SKM-1 (cell line): ENCODE data around the gene MAP2K6.
"Not testable (repeated sequence)": the region's sequence is repeated elsewhere in the genome, so short reads cannot be mapped to it uniquely, and the experiment has no call there.

Experiments used
- DNase-seq: peaks from one replicate; lab custom pipeline; 2025; ENCODE audit not compliant: unreplicated experiment; lab: John Stamatoyannopoulos, UW

MAP2K6 gene

DNA sequence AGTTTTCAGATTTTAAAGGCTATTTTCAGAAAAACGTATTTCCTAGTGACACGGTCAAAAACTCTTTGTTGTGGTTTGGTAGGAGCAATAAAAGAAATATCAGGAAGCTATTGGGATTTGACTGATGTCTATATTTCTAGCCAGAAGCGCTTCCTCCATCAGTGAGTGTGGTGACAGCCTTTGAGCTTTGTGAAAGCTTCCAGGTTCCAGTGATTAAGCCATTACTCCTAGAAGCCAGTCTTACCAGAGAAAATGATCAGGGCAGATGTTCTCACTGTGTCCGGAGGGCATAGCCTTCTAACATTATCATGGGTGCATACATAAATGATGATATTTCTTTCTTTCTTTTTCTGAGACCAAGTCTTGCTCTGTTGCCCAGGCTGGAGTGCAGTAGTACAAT, 39.6 kb downstream of the MAP2K6 start:
- no peak for DNase-seq

DNA sequence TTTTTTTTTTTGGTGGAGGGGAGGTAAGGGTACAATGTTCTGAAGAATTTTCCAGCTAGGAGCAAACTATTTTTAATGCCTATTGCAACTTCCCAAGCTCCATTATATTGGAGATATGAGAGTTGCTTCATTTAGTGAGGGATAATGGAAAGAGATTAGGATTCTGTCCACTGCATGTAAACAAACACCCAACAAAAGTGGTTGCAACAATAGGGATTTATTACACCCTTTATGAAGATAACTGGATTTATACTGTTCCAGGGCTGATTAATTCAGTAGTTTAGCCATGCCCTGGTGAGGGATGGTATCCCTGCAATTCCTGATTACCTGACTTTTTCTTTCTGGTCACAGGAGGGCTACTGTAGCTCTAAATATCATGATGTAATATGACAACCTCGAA, 40.5 kb downstream of the MAP2K6 start:
- DNase-seq, result no peak

DNA sequence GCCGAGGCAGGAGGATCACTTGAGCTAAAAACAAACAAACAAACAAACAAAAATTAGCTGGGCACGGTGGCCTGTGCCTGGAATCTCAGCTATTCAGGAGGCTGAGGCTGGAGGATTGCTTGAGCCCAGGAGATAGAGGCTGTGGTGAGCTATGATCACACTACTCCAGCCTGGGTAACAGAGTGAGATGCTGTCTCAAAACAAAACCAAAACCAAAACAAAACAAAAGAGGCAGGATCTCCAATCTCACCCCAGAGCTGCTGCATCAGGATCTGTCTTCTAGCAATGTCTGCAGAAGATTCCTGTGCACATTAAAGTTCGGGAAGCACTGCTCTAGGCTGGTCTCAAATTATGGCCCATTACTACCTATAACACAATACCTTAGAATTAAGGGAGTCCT, 43.1 kb downstream of the MAP2K6 start:
- no peak for DNase-seq

DNA sequence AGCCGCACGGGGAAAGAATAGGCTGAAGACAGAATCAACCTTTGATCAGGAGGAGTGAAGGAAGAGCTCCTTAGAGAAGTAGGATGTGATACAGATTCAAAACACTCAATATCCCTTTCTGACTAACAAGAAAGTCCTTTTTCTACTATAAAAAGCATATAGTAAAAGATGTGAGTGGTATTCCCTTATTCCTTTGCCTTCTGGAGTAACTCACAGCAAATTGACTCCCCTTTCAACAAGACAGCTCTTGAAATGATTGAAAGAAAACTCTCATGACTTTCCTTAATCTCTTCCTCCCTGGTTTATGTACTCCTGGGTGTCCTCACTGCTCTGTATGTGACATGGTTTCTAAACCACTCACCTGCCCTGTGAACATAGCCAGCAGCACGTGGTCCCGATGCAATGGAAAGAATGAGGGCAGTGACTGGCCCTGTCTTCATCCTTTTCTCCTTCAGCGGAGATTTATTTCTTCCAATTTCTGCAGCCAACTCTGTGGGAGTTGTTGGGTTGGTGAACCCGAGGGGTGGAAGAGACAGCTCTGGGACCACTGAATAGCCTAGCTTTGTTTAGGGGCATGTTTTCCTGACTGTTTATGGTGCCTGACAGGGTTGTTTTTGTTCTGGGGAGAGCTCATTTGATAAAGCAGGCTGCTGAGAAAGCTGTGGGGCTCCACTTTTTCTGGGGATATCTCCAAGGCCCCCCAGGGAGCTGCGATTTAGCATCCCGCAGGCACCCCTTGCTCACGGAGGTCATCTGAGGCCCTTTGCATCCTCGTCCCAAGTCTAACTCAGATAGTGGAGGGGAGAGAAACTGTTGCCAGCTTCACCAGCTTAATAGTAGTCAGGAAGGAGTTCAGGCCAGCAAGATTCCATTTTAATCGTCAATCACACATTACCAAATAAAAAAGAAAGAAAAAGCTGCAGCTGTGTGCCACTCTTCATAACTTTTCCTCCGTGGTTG, 46.7 kb downstream of the MAP2K6 start:
- no peak for DNase-seq

DNA sequence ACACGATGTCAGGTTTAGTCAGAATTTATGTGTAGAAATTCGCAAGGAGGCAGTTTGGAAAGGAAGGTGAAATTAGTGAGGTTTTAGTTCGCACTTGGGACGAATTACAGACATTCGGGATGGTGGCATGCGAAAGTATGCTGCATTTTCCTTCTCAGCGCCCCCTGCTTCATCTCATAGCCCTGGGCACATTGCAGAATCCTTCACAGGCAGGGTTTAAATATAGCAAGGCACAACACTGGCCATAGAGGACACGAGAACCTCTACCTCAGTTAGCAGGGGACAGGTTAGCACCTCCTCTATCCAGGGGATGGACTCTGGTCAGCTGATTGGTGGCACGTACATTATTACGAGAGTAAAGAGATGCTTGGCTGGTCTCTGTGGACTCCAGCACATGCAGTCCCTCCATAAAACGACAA, 47.5 kb downstream of the MAP2K6 start:
- DNase-seq, result no peak

DNA sequence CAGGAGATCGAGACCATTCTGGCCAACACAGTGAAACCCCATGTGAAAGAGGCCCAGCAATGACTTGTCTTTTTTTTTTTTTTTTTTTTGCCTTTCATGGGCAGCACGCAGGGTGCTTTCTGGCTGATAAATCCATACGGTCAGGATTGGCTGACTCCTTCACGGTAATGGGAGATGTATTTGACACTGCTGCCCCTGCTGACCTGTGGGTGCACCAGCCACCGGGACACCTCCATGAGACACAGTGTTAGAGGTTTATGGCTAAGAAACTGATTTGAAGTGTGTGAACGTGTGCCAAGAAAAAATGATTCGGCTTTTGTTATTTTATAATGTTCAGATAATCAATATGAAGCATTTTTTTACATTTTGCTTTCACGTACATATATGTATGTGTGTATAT, 48.4 kb downstream of the MAP2K6 start:
- no peak for DNase-seq

DNA sequence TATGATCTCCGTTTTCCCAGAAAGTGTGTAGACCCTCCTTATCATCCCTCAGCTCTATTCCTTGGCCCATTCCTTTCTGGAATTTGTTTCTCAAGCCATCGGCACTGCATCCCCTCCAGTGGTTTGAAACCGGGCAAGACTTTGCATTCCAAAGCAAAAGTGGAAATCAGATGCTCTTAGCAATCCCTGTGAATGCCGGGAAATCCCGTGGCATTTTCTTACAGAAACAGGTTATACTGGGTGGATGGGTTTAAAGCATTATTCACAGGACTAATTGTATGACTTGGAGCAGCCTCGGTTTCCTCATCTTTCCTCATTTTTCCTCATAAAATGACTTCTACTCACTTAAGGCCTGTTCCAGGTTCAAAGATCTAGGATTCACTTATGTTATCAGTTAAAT, 52.0 kb downstream of the MAP2K6 start:
- DNase-seq, result no peak

DNA sequence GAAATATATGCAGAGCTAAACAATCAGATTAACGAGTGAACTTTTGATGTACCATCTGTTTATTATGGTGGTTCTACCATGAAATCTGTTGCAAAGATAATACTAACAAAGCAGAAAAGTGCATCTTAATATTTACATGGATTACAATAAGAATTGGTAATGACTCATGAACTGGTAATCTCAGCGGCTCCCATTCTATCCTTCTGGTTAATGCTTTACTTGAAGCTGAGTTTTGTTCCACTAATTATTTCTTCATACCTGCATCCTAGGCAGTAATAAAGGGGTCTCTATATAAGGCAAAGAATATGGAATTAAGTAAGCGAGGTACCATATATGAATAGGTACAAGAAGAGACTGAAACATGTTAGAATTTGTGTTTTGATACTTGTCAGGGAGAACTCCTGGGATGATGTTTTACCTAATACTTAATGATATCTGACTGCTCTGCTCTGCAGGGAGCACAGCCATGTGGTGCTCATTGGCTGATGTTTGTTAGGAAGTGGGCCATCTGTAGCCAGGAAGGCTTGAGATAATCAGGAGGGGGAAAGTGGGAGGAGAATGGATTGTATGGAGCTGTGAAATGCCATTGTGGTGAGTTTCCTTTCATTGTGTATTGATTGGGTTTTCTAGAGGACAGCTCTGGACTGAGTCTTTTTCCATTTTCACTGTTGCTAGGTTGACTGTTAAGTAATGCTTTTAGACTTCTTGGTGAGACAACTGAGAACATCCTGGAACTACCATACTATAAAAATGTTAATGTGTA, 52.6 kb downstream of the MAP2K6 start:
- no peak for DNase-seq

DNA sequence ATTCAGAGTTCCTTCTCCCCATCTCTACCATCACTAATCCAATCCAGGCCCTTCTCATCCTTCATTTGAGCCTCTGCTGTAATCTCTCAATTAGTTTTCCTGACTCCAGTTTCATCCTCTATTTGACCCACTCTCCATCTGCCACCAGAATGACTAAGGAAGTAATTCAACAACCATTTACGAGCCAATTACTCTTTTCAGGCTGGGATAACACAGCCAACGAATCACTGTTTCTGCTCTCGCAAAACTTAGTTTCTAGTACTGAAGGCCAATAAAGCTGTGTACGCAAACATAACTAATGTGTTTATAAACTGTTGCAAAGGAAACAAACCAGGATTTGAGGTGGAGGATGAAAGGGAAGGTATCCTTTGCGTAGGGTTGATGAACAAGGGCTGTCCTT, 53.7 kb downstream of the MAP2K6 start:
- DNase-seq, result no peak

DNA sequence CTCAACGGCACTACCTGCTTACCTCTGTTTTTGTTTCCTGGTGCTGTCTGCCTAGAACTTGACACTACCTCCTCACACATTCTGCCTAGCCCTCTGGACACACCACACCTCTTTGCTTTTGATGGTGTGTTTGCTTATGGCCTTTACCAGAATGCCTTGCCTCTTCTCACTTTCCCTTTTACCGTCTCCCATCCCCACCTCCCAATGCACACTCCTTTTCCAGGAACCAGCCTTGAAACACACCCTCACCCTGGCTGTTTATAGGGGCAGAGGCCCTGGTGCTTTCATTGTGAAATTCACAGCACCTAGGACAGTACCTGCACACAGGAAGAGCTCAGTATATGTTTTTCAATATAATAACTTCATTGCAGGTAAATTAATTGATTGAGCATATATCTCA, 56.2 kb downstream of the MAP2K6 start:
- DNase-seq, result no peak

DNA sequence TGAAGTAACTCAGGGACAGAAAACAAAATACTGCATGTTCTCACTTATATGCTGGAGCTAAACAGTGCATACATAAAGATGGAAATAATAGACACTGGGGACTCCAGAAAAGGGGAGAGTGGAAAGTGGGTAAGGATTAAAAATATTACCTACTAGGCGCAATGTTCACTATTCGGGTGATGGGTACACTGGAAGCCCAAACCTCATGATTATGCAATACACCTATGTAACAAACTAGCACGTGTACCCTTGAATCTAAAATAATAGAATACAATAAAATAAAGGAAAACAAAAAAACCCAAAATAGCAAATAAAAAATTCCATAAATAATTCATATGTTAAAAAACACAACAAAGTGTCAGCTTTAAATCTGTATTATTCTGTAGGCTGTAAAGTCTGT, 56.9 kb downstream of the MAP2K6 start:
- DNase-seq, result no peak

DNA sequence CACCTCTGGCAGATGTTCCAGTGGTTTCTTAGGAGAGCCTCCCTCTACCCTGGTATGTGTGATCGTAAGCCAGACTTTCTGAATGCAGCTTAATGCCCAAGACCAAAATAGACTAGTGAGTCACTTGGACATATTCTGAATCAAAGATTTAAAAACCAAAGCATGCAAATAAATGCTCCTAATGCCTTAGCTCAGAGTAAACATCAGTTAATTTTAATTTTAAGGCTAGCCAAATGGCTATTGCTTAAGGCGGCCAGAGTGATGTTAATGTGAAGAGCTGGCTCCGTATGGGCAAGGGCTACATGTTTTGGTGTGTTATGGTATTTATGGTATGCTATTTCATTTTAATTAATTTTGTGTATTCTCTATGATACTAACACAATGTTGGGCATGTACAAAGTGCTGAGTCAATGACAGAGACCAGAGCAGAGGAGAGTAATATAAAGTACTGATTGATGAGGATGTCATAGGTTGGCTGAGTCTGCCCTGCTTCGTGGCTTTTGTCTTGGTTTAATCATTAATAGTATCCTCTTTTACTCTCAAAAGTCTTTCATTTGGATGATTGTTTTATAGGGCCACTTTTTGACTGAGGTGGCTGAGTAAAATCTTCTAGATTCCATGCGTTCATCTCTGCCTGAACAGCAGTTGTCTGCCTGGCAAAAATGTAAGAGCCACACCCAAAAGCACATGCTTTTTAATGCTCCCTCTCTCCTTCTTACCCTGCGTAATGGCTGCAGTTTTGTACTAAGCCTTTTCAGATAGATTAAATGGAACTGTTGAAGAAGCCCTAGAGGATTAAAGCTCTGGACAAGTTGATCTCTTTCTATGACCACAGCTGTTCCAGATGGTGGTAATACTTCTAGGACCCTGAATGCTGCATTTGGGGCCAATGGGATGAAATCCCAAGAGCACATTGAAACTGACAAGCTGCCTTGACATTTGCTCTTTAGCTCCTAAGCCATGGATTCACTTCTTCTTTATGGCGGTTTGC, 59.6 kb downstream of the MAP2K6 start:
- no peak for DNase-seq

DNA sequence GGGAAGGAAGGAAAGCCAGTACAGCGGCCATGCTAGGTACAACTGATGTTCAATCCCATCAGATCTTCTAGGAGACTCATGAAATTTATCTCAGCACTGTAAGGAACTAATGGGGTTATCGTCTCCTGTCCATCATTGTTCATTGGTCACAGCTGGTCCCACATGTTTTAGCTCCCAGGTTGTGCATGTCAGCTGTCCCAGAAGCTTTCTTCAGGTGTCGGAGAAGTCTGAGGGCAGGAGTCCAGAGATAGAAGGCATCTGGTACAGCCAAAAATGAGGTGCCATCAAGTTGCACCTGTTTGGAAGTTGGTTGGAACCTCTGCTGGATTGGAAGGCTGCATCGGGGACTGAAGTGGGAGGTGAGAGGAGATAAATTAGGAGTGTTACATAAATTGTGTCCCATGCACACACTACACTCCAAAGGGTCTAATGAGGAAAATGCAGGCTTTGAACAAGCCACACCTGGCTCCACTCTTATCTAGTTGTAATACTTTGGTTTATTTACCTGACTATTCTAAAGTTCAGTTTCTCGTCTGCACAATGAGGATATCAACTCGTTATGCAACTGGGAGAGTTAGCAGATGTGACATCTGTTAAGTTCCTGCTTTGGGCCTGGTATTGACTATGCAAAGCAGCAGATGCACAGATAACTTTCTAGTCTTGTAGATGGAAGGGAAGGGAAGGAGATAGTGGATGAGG, 62.9 kb downstream of the MAP2K6 start:
- DNase-seq, result no peak

DNA sequence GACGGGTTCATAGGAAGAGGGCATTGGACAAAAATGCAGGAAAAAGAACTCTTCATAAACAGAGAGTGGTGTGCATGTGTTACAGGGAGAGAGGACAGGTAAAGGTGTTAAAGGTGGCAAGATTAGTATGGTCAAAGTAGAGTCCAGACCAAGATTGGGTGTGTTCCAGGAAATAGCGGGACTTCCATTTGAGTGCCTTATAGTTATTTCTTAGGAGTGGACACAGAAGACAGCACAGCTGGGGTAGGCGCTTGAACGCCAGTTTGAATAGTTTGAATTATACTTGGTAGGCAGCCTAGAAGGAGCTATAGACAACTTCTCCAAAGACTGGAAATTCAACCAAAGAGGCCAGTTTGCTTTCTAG, 63.4 kb downstream of the MAP2K6 start:
- no peak for DNase-seq

DNA sequence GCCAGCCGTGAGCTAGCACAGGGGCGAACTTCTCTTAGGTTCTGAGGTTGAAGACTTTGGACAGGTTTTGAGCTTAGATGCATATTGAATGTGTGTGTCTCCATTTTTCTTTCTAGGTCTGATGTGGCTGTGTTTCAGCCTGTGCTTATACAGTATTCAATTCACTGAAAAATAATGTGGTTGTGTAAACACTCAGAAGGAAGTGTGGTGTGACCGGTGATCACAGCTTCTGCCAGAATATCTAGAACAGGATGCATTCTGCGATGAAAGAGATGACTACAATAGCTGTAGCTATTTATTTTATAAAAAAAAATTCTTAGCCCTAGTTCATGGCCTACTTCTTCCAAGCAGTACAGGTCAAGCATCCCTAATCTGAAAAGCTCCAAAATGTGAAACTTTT, 64.4 kb downstream of the MAP2K6 start:
- DNase-seq, result no peak

DNA sequence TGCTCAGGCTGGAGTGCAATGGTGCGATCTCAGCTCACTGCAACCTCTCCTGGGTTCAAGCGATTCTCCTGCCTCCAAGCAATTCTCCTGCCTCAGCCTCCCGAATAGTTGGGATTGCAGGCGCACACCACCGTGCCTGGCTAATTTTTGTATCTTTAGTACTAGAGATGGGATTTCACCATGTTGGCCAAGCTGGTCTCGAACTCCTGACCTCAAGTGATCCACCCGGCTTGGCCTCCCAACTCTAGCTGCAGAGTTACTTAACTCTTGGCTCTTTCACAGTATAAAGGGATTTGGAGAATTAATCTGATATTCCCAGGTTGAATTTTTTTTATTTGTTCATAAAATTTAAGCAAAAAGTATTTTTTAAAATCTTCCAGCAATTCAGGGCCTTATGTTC, 65.3 kb downstream of the MAP2K6 start:
- not testable (repeated sequence) for DNase-seq

DNA sequence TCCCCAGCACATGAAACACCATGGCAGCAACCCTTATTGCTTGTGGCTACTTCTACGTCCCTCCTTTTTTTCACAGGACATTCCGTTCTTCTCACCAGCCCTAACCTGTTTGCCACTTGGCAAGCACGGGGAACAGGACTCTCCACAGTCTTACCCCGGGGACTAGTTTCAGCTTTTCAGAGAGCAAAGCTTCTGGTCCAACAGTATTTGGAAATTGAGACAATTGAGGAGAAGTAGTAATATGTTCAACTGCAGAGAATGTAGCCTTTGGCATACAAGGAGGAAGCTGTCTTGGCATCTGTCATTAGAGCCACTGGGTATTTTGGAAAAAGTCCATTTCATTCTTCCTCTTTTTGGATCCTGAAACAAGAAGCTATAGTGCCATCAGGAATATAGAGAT, 65.7 kb downstream of the MAP2K6 start:
- peak; percentile 45 for DNase-seq

DNA sequence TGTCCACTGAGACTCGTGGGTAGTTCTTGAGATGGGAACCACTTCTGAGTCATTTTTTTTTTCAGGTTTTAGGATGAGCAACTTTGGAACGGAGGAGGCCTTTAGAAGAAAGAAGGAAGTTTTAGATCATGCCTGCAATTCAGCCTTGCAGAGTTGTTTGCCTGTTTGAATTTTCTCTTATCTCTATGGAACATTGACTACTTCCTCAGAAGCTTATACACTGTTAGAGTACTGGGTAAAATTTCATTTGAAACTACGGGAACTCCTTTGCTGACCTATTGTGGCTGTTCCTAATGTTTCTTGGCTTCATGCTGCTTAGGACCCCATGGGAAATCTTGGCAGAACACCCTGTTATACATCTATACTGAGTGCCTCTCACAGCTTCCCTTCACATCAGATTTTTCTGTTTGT, 70.8 kb downstream of the MAP2K6 start:
- no peak for DNase-seq

DNA sequence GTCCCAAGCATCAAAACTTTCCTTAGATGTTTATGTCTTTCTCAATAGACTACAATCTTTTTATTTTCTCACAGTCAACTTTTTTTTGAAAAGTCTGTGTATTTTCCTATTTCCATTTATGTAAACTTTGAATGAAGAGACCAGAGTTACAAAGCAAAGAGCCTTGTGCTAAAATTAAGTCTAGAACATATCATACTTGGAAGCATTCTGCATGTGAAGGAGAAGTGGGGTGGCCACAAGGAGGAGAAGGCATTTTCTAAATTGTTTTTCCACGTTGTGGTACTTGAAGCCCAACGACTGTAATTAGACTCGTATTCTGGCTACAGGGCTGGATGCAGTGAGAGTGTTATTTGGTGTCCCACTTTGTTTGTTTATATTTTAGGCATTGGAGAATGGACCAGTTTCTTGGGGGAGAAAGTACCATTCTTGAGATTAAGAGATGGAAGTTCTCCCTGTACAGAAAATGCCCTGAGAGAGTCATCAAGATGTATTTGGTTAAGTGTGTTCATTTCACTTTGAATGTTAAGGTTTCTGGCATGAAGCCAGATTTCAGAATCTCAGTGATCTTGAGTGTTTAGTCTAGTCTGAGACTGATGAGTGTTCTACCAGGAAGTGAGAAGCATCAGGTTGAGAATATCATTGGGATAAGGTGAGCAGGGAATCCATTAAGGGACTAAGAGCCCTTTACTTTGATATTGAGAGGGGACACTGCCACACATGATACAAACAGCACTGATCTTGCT, 71.6 kb downstream of the MAP2K6 start:
- DNase-seq, result no peak
